ENCODE measurements around the gene UMAD1.
"Not testable (repeated sequence)": the region's sequence is repeated elsewhere in the genome, so short reads cannot be mapped to it uniquely, and the experiment has no call there.

UMAD1 gene

GRCh38 chr7:7821517-7821916 lies 181.0 kb downstream of the UMAD1 start:
- Histone ChIP-seq H3K4me1 (no peaks in the 10 kb centered on the region), H3K4me3 (no peak overlapping the region), H3K27me3 (no peaks in the 10 kb centered on the region), H3K9me3 (no peaks in the 10 kb centered on the region), H3K36me3 (no peaks in the 10 kb centered on the region), H3K27ac (no peak overlapping the region)
- TF ChIP-seq, protein P1, sequence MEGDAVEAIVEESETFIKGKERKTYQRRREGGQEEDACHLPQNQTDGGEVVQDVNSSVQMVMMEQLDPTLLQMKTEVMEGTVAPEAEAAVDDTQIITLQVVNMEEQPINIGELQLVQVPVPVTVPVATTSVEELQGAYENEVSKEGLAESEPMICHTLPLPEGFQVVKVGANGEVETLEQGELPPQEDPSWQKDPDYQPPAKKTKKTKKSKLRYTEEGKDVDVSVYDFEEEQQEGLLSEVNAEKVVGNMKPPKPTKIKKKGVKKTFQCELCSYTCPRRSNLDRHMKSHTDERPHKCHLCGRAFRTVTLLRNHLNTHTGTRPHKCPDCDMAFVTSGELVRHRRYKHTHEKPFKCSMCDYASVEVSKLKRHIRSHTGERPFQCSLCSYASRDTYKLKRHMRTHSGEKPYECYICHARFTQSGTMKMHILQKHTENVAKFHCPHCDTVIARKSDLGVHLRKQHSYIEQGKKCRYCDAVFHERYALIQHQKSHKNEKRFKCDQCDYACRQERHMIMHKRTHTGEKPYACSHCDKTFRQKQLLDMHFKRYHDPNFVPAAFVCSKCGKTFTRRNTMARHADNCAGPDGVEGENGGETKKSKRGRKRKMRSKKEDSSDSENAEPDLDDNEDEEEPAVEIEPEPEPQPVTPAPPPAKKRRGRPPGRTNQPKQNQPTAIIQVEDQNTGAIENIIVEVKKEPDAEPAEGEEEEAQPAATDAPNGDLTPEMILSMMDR (IDR thresholded peaks at IDR 0.05) = no peak
- intact Hi-C loops (cut with DNase I; ENCODE audit: low total_unique reads) = no loop called here
- DNase-seq = no peak

- H3K36me3 ChIP-seq; H3K27ac ChIP-seq; H3K4me3 ChIP-seq; H3K27me3 ChIP-seq; intact Hi-C loops (cut with DNase I; ENCODE audit: low total_unique reads); H3K4me1 ChIP-seq; DNase-seq; H3K9me3 ChIP-seq: not testable (repeated sequence)
Observed at GRCh38 chr7:7825294-7825693, 184.7 kb downstream of the UMAD1 start.

DNA sequence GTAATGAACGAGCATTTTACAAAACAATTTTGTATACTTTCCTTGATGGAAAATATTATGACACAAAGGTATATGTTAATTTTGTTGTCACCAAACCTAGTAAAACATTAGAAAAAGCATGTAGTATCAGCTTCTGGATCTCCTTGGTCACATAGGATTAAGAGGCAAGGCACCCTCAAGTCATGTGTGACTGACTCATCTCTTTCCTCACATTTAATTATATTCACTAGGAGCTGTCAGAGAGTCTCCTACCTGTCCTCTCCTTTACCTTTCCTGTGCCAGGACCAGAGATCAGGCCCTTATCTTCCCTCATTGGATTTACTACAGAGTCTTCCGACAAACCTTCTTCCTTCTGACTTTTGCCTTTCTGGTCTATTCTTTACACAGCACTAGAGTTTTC lies 189.1 kb downstream of the UMAD1 start:
- TF ChIP-seq, protein P1 (IDR thresholded peaks at IDR 0.05) = no peak
- no peak for DNase-seq
- intact Hi-C loops (cut with DNase I; ENCODE audit: low total_unique reads) = no loop called here
- no peaks in the 10 kb centered on the region for H3K9me3 ChIP-seq
- H3K27ac ChIP-seq = no peak overlapping the region
- peaks cover 0 to 7% (median 0%) of the 10 kb centered on the region in 4 donors for H3K4me1 ChIP-seq
- H3K4me3 ChIP-seq = no peak overlapping the region
- no peaks in the 10 kb centered on the region for H3K36me3 ChIP-seq
- H3K27me3 ChIP-seq = no peaks in the 10 kb centered on the region

DNA sequence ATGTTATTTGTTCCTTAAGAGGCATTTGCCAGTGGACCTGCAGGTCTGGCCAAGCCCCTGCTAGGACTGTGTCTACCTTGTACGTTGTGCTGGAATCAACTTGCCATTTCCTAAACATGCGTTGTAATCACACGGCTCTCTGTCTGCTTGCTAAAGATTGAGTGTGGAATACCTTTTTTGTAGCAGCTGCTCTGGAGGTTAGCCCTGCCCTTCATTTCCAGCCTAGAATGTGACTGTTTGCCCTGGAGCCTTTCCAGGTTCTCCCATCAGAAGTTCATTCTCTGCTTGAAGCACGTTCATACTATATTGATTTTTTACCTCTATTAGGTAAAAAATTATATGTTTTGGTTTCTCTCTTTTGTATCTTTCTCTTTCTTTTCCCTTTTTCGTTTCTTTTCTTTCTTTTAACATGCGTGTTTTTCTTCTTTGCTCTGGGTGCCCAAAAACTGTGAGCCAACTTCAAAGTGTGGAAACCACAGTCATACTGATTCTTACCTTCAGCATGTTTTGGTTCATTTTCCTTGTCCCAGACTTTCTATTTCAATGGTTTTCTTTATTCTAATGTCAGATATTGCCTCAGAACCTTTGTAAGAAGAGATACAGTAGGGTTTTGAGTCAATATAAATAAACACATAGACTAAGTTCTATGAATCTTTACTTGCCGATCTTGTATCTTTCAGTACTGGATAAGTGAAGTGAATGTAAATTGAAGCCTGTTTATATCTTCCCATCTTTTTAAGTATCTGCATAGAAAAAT lies 189.7 kb downstream of the UMAD1 start:
- Histone ChIP-seq H3K4me3 (no peak overlapping the region), H3K36me3 (no peaks in the 10 kb centered on the region), H3K27ac (no peak overlapping the region), H3K4me1 (peaks cover 0 to 7% (median 0%) of the 10 kb centered on the region in 4 donors), H3K9me3 (no peaks in the 10 kb centered on the region), H3K27me3 (no peaks in the 10 kb centered on the region)
- TF ChIP-seq, protein P1 (IDR thresholded peaks at IDR 0.05) = no peak
- intact Hi-C loops (cut with DNase I; ENCODE audit: low total_unique reads) = no loop called here
- no peak for DNase-seq

DNA sequence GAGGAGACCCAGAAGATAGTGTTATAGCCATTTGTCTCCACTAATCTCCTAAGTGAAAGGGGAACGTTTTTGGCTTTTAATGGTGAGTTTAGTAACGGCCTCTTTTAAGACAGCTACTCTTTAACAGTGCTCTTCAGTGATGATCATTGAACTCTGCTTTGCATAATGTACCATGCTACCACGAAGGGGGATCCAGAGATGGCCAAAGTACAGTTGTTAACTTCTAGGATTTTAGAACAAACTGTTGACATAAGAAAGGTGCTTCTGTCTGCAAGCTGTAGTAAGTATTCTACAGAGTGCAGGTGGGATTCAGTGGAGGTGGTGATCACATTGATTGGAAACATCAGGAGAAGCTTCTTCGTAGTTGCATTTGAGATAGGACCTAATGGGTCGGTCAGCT lies 192.0 kb downstream of the UMAD1 start:
- Histone ChIP-seq H3K4me1 (peaks cover 0 to 7% (median 0%) of the 10 kb centered on the region in 4 donors), H3K36me3 (no peaks in the 10 kb centered on the region), H3K27me3 (no peaks in the 10 kb centered on the region), H3K27ac (no peak overlapping the region), H3K9me3 (no peaks in the 10 kb centered on the region), H3K4me3 (no peak overlapping the region)
- TF ChIP-seq, protein P1 (IDR thresholded peaks at IDR 0.05) = no peak
- intact Hi-C loops (cut with DNase I; ENCODE audit: low total_unique reads) = no loop called here
- no peak for DNase-seq

- H3K4me1 ChIP-seq = peaks cover 0 to 7% (median 0%) of the 10 kb centered on the region in 4 donors
- intact Hi-C loops (cut with DNase I; ENCODE audit: low total_unique reads) = no loop called here
- TF ChIP-seq, protein P1 (IDR thresholded peaks at IDR 0.05) = no peak
- H3K36me3 ChIP-seq = no peaks in the 10 kb centered on the region
- H3K27ac ChIP-seq = no peak overlapping the region
- H3K27me3 ChIP-seq = no peaks in the 10 kb centered on the region
- H3K4me3 ChIP-seq = no peak overlapping the region
- no peak for DNase-seq
- H3K9me3 ChIP-seq = no peaks in the 10 kb centered on the region
Observed at GRCh38 chr7:7834761-7835160, 194.2 kb downstream of the UMAD1 start.
